ENCODE measurements around the gene FBP1.

The FBP1 gene

GRCh38 chr9:94577571-94577970, 61.7 kb downstream of the FBP1 start:
- Histone ChIP-seq H4K20me1 (ENCODE audit: insufficient read depth, low read length) (no peaks in the 10 kb centered on the region), H3F3A (ENCODE audit: insufficient read depth, low read length) (no peaks in the 10 kb centered on the region), H3K9ac (ENCODE audit: low read length) (no peak overlapping the region), H3K4me1 (ENCODE audit: insufficient read depth, low read length, severe bottlenecking) (no peaks in the 10 kb centered on the region), H2AFZ (ENCODE audit: low read length) (no peak overlapping the region), H3K9me2 (ENCODE audit: low read depth, low read length) (no peaks in the 10 kb centered on the region), H3K4me3 (ENCODE audit: low read depth, low read length, poor library complexity, severe bottlenecking) (no peak overlapping the region), H3K4me2 (ENCODE audit: low read length) (no peak overlapping the region), H3K9me3 (ENCODE audit: low read length) (no peaks in the 10 kb centered on the region), H3K36me3 (ENCODE audit: insufficient read depth, low read length) (no peaks in the 10 kb centered on the region), H3K27me3 (ENCODE audit: insufficient read depth, low read length) (no peaks in the 10 kb centered on the region), H3K79me2 (ENCODE audit: insufficient read depth, low read length) (no peaks in the 10 kb centered on the region), H3K27ac (ENCODE audit: low read depth, low read length, poor library complexity, severe bottlenecking) (no peak overlapping the region)
- no peak for TF ChIP-seq EZH2 (IDR thresholded peaks at IDR 0.05; ENCODE audit: borderline replicate concordance, low read length)
- no peak for TF ChIP-seq CTCF (IDR thresholded peaks at IDR 0.05; ENCODE audit: low read length)

GRCh38 chr9:94577036-94577435, 62.3 kb downstream of the FBP1 start:
- H3K27ac ChIP-seq (ENCODE audit: low read depth, low read length, poor library complexity, severe bottlenecking) = no peak overlapping the region
- no peak overlapping the region for H2AFZ ChIP-seq (ENCODE audit: low read length)
- H3K27me3 ChIP-seq (ENCODE audit: insufficient read depth, low read length) = no peaks in the 10 kb centered on the region
- no peak overlapping the region for H3K9ac ChIP-seq (ENCODE audit: low read length)
- H3K4me2 ChIP-seq (ENCODE audit: low read length) = no peak overlapping the region
- TF ChIP-seq EZH2 (IDR thresholded peaks at IDR 0.05; ENCODE audit: borderline replicate concordance, low read length) = no peak
- TF ChIP-seq CTCF (IDR thresholded peaks at IDR 0.05; ENCODE audit: low read length) = no peak
- H4K20me1 ChIP-seq (ENCODE audit: insufficient read depth, low read length) = no peaks in the 10 kb centered on the region
- H3K4me3 ChIP-seq (ENCODE audit: low read depth, low read length, poor library complexity, severe bottlenecking) = no peak overlapping the region
- no peaks in the 10 kb centered on the region for H3K4me1 ChIP-seq (ENCODE audit: insufficient read depth, low read length, severe bottlenecking)
- H3K9me3 ChIP-seq (ENCODE audit: low read length) = no peaks in the 10 kb centered on the region
- no peaks in the 10 kb centered on the region for H3K79me2 ChIP-seq (ENCODE audit: insufficient read depth, low read length)
- H3K9me2 ChIP-seq (ENCODE audit: low read depth, low read length) = no peaks in the 10 kb centered on the region
- no peaks in the 10 kb centered on the region for H3F3A ChIP-seq (ENCODE audit: insufficient read depth, low read length)
- no peaks in the 10 kb centered on the region for H3K36me3 ChIP-seq (ENCODE audit: insufficient read depth, low read length)

GRCh38 chr9:94576131-94576530, 63.2 kb downstream of the FBP1 start:
- TF ChIP-seq CTCF (IDR thresholded peaks at IDR 0.05; ENCODE audit: low read length) (no peak), EZH2 (IDR thresholded peaks at IDR 0.05; ENCODE audit: borderline replicate concordance, low read length) (no peak)
- no peaks in the 10 kb centered on the region for H3K9me3 ChIP-seq (ENCODE audit: low read length)
- no peak overlapping the region for H3K9ac ChIP-seq (ENCODE audit: low read length)
- no peaks in the 10 kb centered on the region for H3K27me3 ChIP-seq (ENCODE audit: insufficient read depth, low read length)
- no peak overlapping the region for H3K4me3 ChIP-seq (ENCODE audit: low read depth, low read length, poor library complexity, severe bottlenecking)
- no peaks in the 10 kb centered on the region for H4K20me1 ChIP-seq (ENCODE audit: insufficient read depth, low read length)
- H3F3A ChIP-seq (ENCODE audit: insufficient read depth, low read length) = no peaks in the 10 kb centered on the region
- H3K36me3 ChIP-seq (ENCODE audit: insufficient read depth, low read length) = no peaks in the 10 kb centered on the region
- H3K79me2 ChIP-seq (ENCODE audit: insufficient read depth, low read length) = no peaks in the 10 kb centered on the region
- H3K27ac ChIP-seq (ENCODE audit: low read depth, low read length, poor library complexity, severe bottlenecking) = no peak overlapping the region
- H2AFZ ChIP-seq (ENCODE audit: low read length) = no peak overlapping the region
- no peak overlapping the region for H3K4me2 ChIP-seq (ENCODE audit: low read length)
- H3K4me1 ChIP-seq (ENCODE audit: insufficient read depth, low read length, severe bottlenecking) = no peaks in the 10 kb centered on the region
- no peaks in the 10 kb centered on the region for H3K9me2 ChIP-seq (ENCODE audit: low read depth, low read length)

Measured in OCI-LY1 (cell line).